ENCODE measurements around the gene SLC17A4. TPM values are rescaled to one million over a fixed set of nuclear protein-coding genes. Genes with fewer than 3 reads are reported as not detected.
"Not testable (repeated sequence)": the region's sequence is repeated elsewhere in the genome, so short reads cannot be mapped to it uniquely, and the experiment has no call there.

Gene SLC17A4
- total RNA-seq, 2 donors from 2014 or later: not detected

DNA sequence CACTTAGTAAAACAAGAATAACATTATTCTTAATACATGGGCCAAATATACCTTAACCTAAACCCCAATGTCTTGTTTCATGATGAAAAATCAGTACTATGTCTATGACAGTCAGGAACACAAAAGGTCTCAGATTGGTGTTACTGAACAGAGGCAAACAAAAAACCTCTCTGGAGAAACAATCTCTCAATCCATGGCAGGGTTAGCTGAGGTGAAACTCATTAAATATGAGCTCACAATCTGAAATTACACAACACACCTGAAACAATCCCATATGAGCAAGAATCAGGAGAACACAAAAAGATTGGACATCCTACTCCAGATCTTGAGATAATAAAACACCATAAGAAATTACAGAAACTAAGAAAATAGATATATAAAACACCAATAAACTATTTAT, 6.5 kb upstream of the SLC17A4 start:
- no peaks in the 10 kb centered on the region for H3K27me3 ChIP-seq (ENCODE audit: control insufficient read depth, insufficient read depth, low read length, poor library complexity, severe bottlenecking)
- Mint-ChIP-seq H3K9me3 (no peaks in the 10 kb centered on the region), H3K36me3 (ENCODE audit: low read depth) (no peaks in the 10 kb centered on the region), H3K27ac (no peak overlapping the region), H3K4me1 (peaks cover 10% of the 10 kb centered on the region), H3K27me3 (ENCODE audit: insufficient read depth) (no peaks in the 10 kb centered on the region), H3K4me3 (no peak overlapping the region)
- H3K27ac ChIP-seq (ENCODE audit: low read depth, low read length): no peak overlapping the region
- H3K36me3 ChIP-seq (ENCODE audit: control insufficient read depth, insufficient read depth, low read length): no peaks in the 10 kb centered on the region
- no peaks in the 10 kb centered on the region for H3K9me3 ChIP-seq (ENCODE audit: control insufficient read depth, low read length)
- no peak overlapping the region for H3K4me3 ChIP-seq (ENCODE audit: low read length)
- TF ChIP-seq, protein P1, sequence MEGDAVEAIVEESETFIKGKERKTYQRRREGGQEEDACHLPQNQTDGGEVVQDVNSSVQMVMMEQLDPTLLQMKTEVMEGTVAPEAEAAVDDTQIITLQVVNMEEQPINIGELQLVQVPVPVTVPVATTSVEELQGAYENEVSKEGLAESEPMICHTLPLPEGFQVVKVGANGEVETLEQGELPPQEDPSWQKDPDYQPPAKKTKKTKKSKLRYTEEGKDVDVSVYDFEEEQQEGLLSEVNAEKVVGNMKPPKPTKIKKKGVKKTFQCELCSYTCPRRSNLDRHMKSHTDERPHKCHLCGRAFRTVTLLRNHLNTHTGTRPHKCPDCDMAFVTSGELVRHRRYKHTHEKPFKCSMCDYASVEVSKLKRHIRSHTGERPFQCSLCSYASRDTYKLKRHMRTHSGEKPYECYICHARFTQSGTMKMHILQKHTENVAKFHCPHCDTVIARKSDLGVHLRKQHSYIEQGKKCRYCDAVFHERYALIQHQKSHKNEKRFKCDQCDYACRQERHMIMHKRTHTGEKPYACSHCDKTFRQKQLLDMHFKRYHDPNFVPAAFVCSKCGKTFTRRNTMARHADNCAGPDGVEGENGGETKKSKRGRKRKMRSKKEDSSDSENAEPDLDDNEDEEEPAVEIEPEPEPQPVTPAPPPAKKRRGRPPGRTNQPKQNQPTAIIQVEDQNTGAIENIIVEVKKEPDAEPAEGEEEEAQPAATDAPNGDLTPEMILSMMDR (conservative IDR thresholded peaks at IDR 0.05): no peak
- no peak overlapping the region for H3K9ac ChIP-seq (ENCODE audit: extremely low read depth, low read length, poor library complexity, severe bottlenecking)
- H3K4me1 ChIP-seq (ENCODE audit: control insufficient read depth, insufficient read depth, low read length): no peaks in the 10 kb centered on the region
- no peak for DNase-seq

DNA sequence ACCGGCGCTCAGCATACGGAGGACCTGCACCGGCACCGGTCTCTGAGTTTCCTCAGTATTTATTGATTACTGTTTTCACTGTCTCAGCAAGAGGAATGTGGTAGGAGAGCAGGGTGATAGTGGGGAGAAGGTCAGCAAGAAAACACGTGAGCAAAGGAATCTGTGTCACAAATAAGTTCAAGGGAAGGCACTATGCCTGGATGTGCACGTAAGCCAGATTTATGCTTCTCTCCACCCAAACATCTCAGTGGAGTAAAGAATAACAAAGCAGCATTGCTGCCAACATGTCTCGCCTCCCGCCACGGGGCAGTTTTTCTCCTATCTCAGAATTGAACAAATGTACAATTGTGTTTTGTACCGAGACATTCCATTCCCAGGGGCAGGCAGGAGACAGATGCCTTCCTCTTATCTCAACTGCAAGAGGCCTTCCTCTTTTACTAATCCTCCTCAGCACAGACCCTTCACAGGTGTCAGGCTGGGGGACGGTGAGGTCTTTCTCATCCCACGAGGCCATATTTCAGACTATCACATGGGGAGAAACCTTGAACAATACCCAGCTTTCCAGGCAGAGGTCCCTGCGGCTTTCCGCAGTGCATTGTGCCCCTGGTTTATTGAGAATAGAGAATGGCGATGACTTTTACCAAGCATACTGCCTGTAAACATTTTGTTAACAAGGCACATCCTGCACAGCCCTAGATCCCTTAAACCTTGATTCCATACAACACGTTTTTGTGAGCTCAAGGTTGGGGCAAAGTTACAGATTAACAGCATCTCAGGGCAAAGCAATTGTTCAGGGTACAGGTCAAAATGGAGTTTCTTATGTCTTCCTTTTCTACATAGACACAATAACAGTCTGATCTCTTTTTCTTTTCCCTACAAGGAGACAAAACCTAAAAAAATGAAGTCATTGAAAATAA, 5.7 kb upstream of the SLC17A4 start:
- not testable (repeated sequence) for H3K9me3 ChIP-seq (ENCODE audit: control insufficient read depth, low read length); H3K4me3 ChIP-seq (ENCODE audit: low read length); DNase-seq; H3K27ac ChIP-seq (ENCODE audit: low read depth, low read length); H3K27me3 Mint-ChIP-seq (ENCODE audit: insufficient read depth); H3K4me1 ChIP-seq (ENCODE audit: control insufficient read depth, insufficient read depth, low read length); H3K36me3 Mint-ChIP-seq (ENCODE audit: low read depth); H3K4me3 Mint-ChIP-seq; H3K9me3 Mint-ChIP-seq; H3K27me3 ChIP-seq (ENCODE audit: control insufficient read depth, insufficient read depth, low read length, poor library complexity, severe bottlenecking); H3K36me3 ChIP-seq (ENCODE audit: control insufficient read depth, insufficient read depth, low read length); H3K4me1 Mint-ChIP-seq; H3K9ac ChIP-seq (ENCODE audit: extremely low read depth, low read length, poor library complexity, severe bottlenecking)
- peak overlapping the region; percentile 7 for H3K27ac Mint-ChIP-seq
- WGBS, 2 experiments (ENCODE audit: insufficient coverage in 1 of 2, insufficient read length in 1 of 2): 82 to 96% methylated on average over 5 to 16 of the region's 17 CpGs

DNA sequence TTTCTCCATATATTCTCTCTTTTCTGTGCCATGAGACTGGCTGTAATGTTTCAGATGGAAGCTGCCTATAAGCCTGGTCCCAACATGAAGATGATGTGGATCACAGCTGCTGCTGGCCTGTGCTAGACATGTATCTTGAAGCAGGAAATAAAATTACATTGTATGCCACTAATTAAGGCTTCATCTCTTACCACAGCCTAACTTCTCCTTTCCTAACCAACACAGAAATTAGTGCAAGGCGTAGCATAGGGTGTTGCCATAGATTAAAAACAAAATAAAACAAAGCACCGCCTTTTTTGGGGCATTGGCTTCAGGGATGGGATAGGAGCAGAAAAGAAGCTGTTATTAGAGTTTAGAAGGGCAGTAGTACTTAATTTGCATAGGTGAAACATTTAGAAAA, 4.7 kb upstream of the SLC17A4 start:
- WGBS, 2 experiments (ENCODE audit: insufficient coverage in 1 of 2, insufficient read length in 1 of 2): 94 to 100% methylated on average over 2 of the region's 2 CpGs
- peaks cover 10% of the 10 kb centered on the region for H3K4me1 Mint-ChIP-seq
- Histone ChIP-seq H3K4me1 (ENCODE audit: control insufficient read depth, insufficient read depth, low read length) (no peaks in the 10 kb centered on the region), H3K27me3 (ENCODE audit: control insufficient read depth, insufficient read depth, low read length, poor library complexity, severe bottlenecking) (no peaks in the 10 kb centered on the region), H3K9ac (ENCODE audit: extremely low read depth, low read length, poor library complexity, severe bottlenecking) (no peak overlapping the region), H3K4me3 (ENCODE audit: low read length) (no peak overlapping the region), H3K9me3 (ENCODE audit: control insufficient read depth, low read length) (no peaks in the 10 kb centered on the region), H3K27ac (ENCODE audit: low read depth, low read length) (no peak overlapping the region), H3K36me3 (ENCODE audit: control insufficient read depth, insufficient read depth, low read length) (no peaks in the 10 kb centered on the region)
- DNase-seq: no peak
- no peak overlapping the region for H3K27ac Mint-ChIP-seq
- no peaks in the 10 kb centered on the region for H3K9me3 Mint-ChIP-seq
- no peaks in the 10 kb centered on the region for H3K36me3 Mint-ChIP-seq (ENCODE audit: low read depth)
- TF ChIP-seq, protein P1 (conservative IDR thresholded peaks at IDR 0.05): no peak
- H3K27me3 Mint-ChIP-seq (ENCODE audit: insufficient read depth): no peaks in the 10 kb centered on the region
- no peak overlapping the region for H3K4me3 Mint-ChIP-seq
